Stimulated activated CD8-positive, alpha-beta memory T cell treated with anti-CD3 and anti-CD28 coated beads, Interleukin-15, amount 100 ng/mL, for 4 hours (primary cell): ENCODE data around the gene NEDD1.

Experiments
- DNase-seq, 2 donors: peaks; one replicate each; pipeline ENCODE4 v3.0.0-alpha.2; 2020; ENCODE audit warnings: low read depth in 2 of 2

The NEDD1 gene

DNA sequence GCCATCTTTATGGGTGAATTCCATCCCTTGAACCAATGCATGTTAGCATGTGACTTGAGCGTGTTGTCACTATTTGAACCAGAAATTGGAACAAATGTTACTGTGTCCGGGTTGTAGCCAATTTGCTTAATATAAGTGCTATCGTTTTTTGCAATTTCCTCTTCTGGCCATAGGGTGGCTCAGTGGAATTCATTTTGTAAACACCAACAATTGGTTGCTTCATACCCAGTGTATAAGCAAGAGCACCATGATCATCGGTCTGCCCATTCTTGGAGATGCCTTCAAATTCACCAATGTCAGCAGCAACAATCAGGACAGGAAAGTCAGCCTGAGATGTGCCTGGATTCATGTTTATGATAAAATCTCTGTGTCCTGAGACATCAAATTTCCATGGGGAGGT, 5.0 kb upstream of the NEDD1 start:
- no peak for DNase-seq

DNA sequence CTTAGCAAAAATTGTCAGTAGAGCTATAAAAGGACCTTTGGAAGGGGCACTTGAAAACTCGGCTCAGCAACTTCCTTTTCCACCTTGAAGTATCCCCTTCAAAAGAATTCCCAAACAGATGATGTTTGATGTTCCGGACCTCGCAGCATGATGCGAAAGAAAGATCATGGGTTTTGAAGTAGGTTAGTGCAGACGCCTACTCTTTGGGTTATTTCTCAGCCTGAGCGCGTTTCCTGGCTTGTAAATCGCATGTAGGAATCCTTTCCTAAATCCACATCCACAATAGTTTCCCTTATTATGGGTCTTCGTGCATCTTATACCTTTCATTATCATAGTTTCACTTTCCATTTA, 584 bp upstream of the NEDD1 start:
- no peak for DNase-seq

DNA sequence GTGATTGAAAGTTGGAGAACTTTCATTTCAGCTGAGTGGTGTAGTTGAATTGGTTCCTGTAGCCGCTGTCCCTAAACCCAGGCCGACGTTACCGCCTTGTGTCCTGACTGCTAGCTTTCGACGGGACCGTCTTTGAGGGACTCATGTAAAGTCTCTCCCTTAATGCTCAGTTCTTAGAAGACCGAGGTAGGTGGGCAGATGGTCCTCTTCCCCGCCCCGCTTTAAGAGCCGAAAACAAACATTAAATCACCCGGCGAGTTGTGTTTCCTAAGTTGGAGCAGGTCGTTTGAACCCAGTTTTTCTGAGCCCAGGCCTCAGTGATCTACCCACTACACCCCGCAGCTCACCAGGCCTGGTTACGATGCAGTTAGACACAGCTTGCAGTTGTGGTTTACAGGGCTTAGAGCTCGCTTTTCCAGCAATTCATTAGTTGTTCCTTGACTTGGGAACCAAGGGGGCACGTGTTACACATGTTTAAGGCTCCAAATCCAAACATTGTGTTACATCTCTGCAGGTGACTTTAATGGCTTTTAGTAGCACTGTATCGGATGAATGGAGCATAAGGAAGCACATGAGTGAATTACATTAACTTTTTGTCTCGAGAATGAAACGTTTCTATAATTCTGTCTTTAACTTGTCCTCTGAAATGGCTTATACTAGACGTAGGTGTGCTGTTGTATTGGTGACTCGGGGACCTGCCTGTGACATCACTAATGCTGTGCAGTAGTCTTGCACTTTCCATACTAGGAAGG, 790 bp downstream of the NEDD1 start:
- DNase-seq, result no peak

DNA sequence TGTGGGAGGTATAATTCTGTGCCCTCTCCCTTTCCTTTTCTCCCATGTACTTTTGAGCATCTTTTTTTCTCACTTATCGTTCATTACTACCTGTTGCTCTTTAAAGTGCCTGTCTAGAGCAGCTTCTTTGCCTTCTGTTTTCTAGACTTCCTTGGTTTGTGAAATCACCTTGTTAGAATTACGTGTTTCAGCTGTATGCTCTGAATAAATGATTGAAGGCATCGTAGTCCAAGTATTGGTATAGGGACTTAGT, 1.3 kb downstream of the NEDD1 start:
- no peak for DNase-seq

DNA sequence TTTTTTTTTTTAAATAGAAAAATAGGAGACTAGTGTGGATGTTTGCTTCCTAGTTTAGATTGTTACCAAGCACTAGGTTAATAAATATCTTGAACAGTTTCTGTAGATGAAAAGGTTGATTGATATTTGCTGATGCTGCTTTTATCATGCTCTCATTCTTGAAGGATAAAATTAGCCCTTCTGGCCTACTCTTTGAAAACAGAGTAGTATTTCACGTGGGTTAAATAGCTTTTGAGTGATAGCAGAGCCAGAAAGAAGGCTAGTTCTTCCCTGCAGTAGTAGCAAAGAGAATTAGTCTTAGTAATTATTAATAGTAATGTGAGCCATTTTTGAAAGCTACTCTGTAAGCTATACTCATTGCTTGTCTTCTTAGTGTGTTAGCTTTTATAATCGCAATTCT, 5.2 kb downstream of the NEDD1 start:
- no peak for DNase-seq

DNA sequence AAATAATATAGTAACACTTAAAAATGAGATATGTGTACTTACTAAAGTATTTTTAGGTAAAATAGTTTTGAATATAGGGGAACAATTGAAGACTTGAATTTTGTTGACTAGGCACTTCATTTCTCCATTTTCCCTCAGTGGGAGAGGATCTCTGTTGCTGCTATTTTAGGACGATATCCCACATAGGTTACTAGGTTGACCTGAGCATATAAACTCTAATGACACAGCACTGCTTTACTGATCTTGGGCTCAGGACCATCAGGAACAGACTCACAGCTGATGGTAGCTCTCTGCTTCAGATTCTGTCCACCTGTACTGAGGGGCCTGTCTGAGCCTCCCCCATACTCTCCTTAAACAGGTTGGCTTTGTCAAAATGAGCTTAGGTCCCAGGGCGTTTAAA, 5.9 kb downstream of the NEDD1 start:
- DNase-seq, result no peak

DNA sequence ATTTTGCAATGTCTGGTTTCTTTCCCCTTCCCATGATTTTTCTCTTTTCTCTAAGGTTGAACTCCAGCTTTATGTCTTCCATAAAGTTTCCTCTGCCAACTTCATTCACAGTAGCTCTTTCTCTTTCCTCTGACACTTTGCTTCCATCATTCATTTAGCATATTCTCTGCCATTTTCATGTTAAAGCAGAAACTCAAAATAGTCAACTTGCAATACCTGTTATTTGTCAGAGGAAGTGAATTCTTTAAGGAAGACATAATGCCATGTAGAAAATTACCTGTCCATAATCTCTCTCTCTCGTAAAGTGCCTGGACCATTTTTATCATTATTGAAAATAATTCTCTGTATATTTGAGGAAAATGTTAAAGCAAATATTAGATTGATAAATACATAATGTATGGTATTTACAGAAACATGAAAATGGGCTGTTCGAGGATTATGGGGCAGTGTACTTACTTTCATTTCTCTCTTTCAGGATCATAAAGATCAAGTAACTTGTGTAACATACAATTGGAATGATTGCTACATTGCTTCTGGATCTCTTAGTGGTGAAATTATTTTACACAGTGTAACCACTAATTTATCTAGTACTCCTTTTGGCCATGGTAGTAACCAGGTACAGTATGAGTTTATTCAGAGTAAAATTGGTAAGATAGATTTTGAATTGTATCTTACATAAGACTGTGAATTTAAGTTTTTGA, 12.6 kb downstream of the NEDD1 start:
- DNase-seq, result no peak

DNA sequence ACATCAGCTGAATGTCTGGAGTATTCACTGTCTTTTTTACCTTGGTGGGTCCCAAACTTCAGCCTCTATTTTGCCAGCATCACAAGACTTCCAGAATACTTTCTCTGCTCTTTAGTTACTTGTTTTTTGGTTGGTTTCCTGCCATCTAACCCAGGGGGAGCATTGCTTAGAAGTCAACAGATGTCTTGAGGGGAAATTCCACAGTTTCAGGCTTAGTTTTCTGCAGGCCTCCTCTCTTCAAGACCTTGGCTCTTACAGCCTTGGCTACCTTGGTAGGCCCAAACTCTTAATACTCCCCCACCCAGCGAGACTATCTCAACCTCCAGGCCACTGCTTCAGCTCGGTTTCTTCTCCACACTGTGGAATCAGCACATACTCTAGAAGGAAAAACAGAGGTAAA, 41.7 kb downstream of the NEDD1 start:
- DNase-seq, result no peak

DNA sequence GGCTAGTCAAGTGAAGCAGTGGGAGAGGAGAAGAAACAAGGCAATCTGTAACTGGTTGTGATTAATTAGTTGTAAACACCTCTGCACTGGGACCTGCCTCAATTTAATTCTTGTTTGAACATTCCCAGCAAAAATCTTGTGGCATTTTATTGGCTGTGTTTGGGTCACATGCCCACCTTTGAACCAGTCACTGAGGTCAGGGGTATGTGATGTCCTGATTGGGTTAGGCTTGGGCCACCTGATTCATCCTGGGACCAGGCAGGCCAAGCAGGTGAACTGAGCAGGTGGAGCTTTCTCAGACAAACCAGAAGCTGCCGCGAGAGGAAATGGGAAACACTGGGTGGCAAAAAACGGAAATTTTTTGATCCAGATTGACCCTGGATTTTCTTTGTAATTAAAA, 72.5 kb downstream of the NEDD1 start:
- DNase-seq, result no peak

DNA sequence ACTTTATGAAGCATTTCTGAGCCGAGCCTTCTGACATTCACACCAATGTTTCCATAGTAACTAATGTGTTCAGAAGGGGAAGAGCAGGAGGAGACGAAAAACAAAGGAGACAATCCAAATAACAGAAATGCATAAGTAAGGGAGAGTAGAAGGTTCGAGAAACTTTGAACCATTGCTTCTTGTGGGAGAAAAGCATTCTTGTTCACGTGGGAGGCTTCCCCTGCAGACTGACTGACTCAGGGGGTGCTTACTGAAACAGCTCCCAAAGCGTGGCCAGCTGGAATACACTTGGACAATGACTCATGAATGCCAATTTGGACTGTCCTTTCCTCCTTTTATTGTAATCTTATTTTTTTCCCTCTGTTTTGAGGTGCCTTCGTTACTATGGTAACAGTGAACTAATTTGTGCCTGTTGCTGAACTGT, 73.9 kb downstream of the NEDD1 start:
- DNase-seq, result no peak

DNA sequence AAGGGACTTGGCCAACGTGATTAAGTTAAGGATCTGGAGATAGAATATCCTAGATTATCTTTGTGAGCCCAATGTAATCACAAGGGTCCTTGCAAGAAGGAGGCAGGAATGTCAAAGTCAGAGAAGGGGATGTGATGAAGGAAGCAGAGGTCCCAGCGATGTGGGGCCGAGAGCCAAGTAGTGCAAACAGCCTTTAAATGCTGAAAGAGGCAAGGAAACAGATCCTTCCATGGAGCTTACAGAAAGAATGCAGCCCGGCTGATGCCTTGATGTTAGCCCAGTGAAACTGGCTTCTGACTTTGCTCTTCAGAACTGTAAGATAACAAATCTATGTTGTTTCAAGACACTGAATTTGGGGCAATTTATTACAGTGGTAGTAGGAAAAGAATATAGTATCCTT, 74.9 kb downstream of the NEDD1 start:
- no peak for DNase-seq

DNA sequence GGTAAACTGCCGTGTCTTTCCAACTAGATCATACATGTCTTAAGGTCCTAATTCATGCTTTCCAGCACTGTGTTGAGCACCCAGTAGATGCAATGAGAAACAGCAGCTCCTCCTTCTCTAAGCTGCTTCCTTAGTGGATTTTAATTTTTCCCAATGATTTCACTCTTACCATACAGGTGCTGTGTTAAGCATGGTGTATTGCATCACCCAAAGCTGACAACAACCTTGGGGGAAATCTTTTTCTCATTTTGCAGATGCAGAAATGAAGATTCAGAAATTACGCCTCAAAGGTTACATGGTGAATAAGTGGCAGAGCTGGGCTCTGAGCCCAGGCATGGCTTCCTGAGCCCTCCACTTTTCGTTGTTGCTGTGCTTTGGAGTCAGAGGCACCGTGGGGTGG, 75.6 kb downstream of the NEDD1 start:
- DNase-seq, result no peak

DNA sequence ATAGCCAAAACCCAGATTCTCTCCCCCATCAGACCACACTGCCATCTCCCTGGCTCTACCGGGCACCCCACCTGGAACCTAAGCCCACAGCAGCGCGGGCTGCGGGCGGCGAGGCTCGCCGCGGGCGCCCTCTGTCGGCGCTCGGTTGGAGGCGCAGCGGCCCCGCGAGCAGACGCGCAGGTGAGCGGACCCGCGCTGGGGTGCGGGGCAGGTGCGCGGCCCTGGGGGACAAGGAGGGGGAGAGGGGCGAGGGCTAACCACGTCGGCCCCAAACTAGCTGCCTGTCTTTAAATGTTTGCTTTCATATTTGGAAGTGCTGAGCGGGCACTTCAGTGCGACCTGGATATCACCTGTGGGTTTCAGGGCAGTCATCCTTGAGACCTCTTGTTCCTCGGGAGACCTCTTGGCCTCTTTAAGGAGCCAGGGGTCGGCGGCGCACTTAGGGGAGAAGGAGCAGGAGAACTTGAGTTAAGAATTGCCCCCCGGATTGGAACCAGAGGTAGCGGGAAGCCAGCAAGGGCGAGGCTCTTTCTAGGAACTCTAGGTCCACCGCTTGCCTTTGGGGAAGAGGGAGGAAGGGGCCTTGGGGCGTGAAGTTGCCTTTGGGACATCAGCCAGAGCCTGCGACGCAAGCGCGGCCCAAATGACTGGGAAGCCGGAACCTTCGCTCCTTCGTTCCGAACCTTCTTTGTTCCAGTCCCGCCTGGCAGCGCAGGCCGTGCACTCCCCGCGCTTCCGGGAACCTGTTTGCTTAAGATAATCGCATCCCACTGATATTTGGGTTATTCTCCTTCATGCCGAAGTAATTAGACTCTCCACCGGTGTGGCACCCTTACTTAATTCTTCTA, 78.7 kb downstream of the NEDD1 start:
- no peak for DNase-seq

DNA sequence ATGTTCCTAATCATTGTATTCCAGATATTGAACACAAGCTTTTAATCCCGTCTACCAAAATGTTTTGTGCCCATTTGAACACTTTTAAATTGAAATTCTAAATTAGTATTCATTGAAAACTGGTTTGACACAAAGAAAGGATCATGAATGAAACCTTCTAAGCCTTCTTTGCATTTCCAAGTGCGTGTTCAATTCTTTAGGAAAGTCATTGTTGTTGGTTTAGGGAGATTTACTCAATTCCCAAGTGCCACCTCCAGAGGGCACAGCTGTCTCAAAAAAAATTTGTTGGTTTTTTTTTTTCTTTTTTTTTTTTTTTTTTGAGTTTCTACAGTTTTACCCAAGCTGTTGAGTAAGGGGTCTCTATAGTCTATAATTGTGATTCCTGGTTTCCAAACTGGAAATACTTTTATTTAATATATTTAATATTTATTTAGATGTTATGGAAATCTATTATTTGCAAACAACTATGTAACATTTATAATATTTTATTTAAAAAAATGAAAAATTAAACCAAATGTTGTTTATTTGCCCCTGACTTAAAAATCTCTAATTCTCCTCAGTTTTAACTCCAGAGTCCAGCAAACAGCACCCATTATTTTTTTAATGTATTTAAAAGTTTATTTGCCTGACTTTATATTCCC, 79.9 kb downstream of the NEDD1 start:
- DNase-seq, result no peak

DNA sequence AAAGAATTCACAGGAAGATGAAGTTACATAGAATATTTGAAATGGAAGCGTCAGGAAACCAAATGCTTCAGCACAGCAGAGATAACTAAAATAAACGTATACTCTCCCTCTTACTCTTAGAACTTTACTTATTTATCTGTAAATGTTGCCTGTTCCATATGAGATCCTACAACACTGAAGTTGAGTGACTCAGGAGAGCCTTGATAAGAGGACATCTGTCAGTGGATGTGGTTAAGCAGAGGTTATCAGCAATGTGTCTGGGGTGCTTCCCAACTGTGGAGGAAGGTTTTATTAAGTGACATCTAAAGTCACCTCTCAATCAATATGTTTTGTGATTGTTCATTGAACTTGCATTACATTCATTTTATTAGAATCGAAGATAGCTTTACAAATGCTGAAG, 81.9 kb downstream of the NEDD1 start:
- no peak for DNase-seq

DNA sequence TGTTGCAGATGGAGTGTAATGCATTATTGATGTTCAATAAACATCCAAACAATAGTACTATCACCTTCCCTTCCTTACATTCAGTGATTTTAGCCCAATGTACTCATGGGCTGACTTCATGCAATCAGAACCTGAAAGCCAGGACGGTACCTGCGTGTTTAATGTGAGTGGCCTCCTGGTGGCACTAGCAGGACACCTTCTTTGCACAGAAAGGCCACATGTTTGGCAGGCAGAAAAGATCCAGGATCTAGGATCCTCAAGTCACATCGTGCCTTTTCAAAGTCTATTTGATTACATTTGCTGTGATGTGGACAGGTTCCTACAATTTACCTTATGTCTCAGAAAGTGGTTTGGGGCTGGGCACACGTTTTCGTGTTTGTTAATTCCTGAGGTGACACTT, 82.9 kb downstream of the NEDD1 start:
- DNase-seq, result no peak

DNA sequence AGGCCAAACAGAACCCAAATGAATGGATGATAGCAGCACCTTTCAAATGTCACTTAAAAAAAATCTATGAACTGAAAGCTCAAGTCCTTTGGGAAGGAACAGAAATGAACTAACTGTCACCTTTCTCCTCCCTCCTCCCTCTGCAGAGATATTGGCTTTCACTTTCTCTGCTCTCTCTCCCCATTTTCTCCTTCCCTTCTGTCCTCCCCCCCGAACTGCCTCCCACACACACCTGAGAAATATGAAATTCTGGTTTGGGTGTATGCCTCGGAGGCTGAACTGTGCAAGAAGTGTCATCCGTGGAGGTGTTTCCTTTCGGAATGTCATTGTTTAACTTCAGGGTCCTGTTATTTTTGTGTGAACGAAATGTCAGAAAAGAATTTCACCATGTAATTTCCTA, 87.8 kb downstream of the NEDD1 start:
- no peak for DNase-seq

DNA sequence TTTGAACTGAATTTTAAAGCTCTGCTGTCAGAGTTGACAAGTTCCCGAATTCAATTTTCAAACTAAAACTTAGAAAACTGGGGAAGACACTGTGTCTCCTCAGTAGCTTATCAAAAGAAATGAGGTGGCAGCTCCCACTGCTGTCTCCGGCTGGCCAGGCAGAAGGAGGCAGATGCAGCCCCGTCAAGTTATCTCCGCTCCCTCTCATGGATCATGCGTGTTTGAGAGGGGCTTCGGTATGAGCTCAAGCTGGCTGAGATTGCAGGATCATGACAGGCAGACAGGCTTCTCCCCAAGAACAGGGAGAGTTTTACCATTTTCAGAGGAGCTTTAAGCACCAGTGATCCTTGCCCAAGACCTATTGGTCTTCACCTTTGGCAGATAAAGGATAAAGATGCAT, 88.8 kb downstream of the NEDD1 start:
- no peak for DNase-seq

DNA sequence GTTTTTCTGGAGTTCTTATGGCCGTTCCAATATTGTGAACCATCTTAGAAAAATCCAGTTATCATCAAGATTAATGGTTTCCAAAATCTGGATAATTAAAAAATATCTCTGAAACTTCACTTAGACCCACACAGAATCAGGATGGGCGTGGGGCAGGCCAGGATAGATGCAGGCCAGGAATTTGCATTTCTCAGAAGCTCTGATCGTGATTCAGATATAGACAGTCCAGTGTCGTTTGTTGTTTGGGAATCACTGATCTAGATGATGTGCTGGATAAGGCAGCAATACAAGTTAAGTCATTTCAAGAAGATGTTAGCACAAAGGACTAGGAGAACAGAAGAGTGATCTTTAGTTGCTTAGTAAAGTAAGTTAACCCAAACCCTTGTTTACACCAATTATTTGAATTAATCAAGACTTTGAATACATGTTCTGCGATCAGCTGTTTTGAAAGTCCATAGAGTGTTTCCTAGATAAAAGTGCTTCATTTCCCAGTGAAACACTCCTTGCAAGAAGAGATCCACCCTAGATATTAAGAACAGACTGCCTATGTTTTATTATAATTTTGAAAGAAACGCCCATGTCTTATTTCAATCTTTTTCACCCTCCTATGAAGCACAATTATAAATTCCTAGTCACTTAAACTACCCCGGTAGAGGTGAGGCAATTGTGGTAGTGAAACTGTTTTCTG, 90.9 kb downstream of the NEDD1 start:
- no peak for DNase-seq

DNA sequence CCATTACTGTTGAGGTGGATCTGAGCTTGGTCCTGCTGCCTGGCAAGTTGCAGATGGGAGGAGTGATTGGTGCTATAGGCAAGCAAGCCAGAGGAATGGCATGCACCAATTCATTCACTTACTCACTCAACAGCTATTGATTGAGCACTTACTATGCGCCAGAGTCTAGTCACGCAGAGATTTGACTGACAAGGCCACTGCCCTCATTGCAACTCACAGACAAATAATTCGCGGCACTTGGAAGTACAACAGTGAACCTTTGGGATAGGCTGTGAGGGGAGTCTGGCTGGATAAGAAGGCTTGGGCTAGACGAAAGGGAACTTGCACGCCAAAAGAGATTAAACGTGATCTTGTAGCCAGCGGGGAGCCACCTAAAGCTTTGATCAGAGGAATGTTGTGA, 96.2 kb downstream of the NEDD1 start:
- DNase-seq, result no peak
